ENCODE results near the gene FHOD3.

- TF ChIP-seq POLR2A (IDR thresholded peaks at IDR 0.05): no peak
- TF ChIP-seq CTCF (IDR thresholded peaks at IDR 0.05): no peak
- TF ChIP-seq POLR2AphosphoS5 (IDR thresholded peaks at IDR 0.05; ENCODE audit: insufficient read depth in 1 of 2, low read depth in 1 of 2): no peak
Measured at GRCh38 chr18:36595818-36596215, 298.3 kb downstream of the FHOD3 start.
